Activated T-helper 1 cell treated with anti-CD3 and anti-CD28 coated beads, Interleukin-2, amount 50 U/mL, for 16 hours (primary cell): ENCODE results near the gene GRAMD2B.
"Not testable (repeated sequence)": the region's sequence is repeated elsewhere in the genome, so short reads cannot be mapped to it uniquely, and the experiment has no call there.

ENCODE experiments used
- DNase-seq, 2 donors: peaks; one replicate each; pipeline ENCODE4 v3.0.0-alpha.2; 2020; ENCODE audit warnings: low read depth in 1 of 2, low spot score in 1 of 2

Gene GRAMD2B

DNA sequence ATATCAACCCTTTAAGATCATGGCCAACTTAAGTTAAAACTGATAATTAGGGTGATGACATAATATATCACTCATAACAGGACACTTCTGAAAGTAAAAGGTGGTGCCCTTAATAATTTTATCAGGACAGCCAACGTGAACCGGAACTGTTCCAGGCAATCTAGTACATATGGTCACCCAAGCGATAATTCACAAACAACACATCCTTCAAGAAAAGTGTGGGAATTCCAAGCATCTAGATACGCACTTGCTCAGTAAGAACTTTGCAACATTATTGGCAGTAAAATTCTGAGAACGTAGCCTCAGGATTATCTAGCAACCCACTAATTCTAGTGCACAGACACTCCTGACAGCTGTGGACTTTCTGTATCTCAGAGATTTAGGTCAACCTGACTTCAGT lies 86.1 kb downstream of the GRAMD2B start:
- DNase-seq, result no peak

DNA sequence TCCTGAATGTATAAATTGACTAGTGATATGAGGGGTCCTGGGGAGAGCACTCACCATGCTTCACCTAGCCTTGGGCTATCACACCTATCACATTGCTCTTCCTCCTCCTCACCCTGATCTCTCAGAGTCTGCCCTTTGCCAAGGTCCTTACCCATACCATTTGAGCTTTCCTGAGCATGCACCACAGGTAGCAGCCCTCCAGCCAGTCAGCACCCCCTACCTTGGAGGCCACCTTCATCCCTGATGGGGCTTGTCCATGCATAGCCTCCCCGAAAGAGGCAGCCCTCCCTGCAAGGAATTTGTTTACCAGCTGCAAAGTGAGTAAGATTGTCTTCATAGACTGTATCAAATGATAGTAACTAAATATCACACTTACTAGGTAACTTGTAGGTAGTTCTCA lies 88.8 kb downstream of the GRAMD2B start:
- DNase-seq, result no peak

DNA sequence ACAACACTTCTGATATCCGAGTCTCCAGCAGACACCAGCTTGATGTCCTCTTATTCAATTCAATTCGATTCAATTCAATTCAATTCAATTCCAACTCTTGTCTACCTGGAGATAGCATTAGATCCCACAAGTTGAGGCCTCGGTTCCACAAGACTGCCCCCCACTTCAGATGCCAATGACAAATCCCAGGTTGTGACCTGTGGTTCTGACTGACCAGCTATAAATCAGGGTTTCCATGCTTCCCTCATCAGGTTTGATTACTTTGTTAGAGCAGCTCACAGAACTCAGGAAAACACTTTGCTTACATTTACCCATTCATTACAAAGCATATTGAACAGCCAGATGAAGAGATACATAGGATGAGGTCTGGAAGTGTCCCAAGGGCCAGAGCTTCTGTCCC lies 89.2 kb downstream of the GRAMD2B start:
- no peak for DNase-seq

DNA sequence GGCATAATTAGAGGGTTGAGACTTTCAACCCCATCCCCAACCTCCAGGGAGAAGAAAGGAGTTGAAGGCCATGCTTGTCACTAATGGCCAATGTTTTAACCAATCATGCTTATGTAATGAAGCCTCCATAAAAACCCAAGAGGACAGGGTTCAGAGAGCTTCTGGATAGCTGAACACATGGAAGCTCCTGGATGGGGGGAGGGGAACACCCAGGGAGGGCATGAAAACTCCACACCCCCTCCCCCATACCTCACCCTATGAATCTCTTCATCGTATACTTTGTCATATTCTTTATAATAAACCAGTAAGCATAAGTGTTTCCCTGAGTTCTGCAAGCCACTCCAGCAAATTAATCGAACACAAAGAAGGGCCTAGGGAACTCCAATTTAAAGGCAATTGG lies 90.1 kb downstream of the GRAMD2B start:
- DNase-seq, result no peak

DNA sequence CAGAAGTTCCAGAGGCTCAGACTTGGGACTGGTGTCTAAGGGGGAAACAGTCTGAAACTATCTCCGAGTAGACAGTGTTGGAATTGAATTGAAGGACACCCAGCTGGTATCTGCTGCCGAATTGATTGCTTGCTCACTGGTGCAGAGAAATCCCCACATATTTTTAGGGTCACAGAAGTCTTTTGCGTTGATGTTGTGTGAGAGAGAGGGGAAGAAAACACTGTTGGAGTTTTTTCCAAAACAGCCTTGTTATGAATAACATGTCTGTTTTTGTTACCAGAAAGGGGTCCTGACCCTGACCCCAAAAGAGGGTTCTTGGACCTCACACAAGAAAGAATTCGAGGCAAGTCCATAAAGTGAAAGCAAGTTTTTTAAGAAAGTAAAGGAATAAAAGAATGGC lies 90.5 kb downstream of the GRAMD2B start:
- no peak for DNase-seq

DNA sequence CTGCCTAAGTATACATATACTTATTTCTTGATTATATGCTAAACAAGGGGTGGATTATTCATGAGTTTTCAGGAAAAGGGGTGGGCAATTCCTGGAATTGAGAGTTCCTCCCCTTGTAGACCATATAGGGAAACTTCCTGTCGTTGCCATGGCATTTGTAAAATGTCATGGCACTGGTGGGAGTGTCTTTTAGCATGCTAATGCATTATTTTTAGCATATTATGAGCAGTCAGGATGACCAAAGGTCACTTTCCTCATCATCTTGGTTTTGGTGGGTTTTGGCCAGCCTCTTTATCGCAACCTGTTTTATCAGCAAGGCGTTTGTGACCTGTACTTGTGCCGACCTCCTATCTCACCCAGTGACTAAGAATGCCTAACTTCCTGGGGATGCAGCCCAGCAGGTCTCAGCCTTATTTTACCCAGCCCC lies 90.9 kb downstream of the GRAMD2B start:
- DNase-seq, result no peak

DNA sequence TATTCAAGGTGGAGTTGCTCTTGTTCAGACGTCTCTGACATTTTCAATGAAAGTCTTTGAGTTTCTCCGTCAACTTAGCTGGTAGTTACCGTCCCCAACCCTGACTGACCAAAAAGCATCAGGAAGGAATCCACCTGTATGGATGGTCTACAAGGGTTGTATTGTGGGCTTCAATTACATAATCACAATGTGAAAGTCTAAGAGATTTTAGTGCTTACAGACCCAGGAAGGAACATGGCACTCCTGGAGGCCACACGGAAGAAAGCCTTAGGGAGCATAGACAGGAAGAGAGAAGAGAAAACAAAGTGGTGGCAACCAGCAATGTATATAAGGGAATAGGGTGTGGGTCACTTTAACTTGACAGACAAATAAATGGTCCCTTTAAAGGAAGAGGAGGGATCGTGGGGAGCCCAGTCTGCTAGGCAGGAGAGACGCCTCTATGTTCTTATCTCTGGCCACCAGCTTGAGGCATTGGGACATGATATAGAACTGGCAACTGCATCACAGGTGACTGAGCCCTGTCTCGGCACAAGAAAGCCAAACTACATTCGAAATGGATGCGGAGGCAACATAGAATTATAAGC lies 91.4 kb downstream of the GRAMD2B start:
- DNase-seq, result no peak

DNA sequence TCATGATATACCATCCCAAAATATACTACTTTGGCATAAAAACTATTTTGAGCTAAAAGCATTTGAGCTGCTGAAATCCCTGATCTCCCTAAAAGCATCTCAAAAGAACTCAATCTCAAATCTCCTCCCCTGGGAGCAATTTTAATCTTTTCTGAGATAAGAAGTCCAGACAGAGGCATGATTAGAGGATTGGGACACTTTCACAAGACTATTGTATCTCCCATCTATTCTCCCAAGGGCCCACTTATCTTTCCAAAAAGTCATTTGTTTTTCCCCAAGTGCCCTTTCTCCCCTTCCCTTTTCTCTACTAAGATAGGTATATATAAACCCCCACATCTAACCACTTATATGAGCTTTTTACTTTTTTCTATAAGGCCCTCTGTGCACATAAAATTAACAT lies 92.1 kb downstream of the GRAMD2B start:
- no peak for DNase-seq

DNA sequence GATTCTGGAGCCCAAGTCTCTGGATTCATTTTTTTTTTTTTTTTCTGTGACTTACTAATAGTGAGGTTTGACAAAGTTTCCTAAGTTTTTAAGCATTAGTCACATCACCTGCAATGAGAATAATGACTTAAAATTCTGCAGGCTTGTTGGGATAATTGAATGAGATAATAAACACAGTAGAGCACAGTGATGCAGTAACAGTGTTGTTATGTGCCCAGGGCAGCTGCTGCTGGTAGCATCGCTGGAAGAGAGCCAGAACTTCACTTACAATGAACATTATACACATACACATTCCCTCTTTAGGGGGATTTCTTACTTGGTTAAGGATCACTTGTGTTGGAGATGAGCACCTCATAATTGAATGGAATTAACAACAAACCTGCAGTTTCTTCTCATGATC lies 92.9 kb downstream of the GRAMD2B start:
- no peak for DNase-seq

DNA sequence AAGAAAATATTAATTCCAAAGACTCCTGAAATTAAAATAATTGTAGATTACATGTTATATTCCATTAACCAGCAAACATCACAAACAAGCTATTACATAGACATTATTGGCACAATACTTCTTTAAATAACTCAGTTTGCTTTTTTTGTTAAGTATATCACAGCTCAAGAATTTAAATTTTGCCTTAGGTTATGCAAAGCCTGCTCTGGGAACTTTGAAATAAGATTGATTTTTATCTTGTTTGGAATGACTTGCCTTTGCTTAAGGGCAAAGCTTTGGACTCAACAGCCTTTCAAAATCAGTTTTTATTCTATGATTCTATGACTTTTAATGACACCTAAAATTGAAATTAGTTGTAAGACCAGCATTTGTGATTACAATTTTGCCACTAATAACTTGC lies 93.6 kb downstream of the GRAMD2B start:
- DNase-seq, result no peak

DNA sequence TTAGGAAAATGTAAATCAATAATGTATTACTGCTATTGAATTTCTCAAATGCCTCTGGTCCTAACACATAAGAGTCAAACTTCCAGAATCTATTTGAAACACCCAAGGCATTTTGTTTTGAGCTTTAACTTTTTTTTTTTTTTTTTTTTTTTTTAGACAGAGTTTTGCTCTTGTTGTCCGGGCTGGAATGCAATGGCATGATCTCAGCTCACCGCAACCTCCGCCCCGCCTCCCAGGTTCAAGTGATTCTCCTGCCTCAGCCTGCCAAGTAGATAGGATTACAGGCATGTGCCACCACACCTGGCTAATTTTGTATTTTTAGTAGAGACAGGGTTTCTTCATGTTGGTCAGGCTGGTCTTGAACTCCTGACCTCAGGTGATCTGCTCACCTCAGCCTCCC lies 96.0 kb downstream of the GRAMD2B start:
- not testable (repeated sequence) for DNase-seq

DNA sequence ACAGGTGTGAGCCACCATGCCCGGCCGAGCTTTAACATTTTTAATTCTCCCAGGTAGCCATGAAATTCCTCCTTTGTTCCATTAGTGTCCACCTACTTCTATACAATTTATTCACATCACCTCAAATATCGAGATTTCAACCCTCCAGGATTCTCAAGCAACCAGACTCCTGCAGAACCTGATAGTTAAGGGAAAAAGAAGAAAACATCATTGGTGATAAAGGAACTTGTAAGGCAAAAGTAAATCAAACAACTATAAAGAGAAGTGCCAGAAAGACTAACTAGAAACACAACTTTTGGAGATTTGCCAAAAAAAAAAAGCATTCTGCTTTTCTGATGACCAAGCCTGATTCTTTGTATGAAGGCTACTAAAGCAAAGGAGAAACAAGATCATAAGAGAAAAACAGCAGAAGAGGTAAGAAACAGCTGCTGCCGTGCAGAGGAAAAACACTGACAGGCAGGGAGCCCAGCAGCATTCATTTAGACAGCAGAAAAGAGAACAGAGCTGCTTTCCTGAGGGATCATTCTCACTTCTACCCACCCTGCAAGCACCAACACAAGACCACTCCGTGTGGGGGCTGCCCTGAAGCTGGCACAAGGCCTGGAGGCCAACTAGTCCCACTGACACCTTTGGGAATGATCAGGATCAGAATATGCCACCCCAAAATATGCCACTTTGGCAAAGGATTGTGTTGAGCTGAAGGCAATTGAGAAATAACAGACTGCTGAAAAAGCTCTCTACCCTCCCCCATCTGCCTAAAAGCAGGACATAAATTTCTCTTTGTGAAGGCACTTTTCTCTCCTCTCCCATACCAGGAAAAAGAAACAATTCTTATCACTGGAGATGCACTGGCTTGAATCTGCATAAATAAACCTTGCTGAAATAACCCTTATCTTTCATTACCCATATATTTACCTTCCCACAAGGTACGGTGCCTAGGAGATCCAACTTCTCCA lies 96.7 kb downstream of the GRAMD2B start:
- DNase-seq, result no peak

DNA sequence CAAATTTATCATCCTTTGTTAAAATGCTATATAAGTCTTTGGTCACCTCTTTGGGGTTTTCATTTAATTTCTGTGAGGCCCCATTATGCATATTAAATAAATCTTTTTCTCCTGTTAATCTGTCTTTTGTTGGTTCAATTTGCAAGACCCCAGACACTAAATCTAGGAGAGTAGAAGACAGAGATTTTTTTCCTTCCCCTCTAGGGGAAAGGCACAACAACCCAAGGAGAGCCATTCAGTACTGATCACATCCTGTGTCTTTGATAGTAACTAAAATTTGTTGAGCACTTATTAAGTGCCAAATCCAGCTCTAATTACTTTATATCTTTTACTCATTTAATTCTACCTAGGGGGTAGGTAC lies 97.4 kb downstream of the GRAMD2B start:
- no peak for DNase-seq

DNA sequence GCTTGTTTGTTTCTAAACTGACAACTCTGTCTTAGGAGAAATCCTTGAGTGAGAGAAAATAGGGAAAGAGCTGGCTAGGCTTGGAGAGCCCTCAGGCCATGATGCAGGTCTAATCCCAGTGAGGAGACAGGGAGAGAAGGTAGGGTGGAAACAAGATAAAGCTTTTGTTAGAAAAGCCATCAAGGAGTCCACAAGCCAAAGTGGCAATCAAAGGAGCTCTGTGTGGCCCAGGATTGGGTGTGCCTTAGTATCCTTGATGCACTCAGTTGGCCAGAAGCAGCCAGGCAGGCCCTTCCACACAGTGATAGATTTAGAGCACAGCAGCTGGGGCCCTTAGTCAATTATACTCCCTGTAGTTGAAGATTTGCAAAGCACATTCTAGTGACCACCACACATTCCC lies 97.9 kb downstream of the GRAMD2B start:
- DNase-seq, result no peak

DNA sequence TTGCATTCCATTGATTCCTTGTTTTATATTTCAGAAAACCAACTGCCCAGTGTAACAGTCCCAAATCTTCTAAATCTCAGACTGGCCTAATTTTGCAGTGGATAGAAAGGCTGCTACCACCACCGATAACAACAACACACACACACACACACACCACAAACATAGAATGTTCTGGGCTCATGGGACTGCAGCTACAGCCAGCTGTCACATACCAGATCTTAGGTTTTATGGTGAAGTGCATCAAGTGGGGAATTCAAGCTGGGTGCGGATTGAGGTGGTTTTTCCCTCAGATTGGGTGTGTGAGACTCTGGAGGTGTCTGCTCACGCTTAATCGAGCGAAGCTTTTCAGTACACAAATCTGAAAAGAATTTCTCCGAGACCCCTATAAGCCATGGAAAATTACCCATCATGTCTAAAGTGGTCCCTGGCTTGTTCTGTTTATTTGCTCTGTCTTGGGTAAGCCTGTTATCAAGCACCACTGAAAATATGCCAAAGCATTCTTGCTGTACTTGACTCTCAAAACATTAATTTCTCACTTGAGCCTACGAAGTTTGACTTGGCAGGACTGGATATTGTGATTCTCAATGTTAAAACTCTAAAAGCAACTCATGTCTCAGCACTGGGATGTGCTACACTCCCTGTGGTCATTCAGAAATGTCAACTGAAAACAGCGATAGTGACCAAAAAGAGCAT lies 100.8 kb downstream of the GRAMD2B start:
- no peak for DNase-seq

DNA sequence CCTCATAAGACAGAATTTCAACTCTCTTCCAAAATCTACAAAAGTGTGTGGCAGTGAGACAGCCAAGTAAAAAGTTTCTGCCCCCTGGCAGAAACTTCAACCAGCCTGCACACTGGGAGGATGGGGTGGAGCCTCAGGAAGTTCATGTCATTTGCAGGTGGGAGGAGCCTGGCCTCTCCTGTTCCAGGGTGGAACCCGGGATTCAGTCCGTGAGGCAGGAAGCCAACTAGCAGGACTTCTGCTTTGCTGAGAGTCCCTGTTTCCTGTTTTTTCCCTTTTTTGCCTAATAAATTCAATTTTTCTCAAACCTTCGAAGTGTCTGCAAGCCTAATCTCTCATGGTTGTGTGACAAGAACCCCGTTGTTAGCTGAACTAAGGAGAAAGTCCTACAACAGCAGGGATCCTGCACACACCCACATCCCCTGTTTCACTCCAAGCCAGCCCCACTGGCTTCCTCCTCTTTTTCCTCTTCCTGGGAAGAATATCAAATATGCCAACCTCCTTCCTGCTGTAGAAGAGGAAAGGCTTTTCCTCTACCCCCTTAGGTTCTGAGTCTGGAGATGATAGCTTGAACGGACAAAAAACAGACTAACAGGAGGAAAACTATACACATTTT lies 102.5 kb downstream of the GRAMD2B start:
- no peak for DNase-seq

DNA sequence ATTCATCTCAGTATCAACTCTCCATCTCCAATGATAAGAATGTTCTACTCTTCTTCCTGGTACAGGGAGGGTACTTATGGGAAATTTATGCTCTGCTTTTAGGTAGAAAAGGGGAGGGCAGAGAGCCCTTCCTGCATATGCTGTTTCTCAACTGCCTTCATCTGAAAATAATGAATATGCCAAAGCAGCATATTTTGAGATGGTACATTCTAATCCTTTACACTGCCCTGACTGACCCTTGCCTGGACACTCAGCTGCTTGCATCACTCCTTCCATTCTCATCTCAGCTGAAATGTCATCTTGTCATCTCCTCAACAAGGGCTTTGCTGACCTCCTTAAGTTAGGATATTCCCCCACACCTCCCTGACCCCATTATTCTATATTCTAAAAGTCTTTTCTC lies 103.3 kb downstream of the GRAMD2B start:
- DNase-seq, result no peak

DNA sequence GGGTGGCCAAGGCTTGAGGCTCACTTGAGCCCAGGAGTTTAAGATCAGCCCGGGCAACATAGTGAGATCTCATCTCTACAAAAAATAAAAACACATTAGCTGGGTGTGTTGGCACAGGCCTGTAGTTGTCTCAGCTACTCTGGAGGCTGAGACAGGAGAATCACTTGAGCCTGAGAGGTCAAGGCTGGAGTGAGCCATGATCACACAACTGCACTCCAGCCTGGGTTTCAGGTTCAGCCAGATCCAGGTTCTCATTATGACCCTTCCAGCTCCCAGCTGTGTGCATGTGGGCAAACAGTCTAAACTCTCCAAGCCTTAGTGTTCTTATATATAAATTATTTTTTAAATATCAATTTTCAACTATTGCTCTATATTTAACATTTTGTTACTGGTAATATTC lies 103.9 kb downstream of the GRAMD2B start:
- DNase-seq, result no peak

DNA sequence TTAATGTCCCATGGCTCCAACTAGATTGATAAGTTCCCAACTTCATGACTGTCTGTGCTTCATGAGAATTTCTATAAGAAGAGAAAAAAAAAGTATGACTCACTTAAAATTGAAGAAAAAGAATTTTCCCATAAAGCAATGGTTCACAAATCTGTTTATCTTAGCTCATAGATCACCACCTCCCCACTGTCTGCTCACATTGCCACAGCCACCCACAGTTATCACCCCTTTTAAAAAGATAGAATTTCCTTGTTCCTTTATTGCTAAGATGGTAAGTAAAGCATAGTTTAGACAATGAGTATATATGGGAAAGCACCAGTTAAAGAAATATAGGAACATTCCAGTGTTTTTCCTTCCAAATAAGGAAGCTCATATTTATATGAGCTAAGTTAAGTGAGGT lies 104.7 kb downstream of the GRAMD2B start:
- DNase-seq, result no peak

DNA sequence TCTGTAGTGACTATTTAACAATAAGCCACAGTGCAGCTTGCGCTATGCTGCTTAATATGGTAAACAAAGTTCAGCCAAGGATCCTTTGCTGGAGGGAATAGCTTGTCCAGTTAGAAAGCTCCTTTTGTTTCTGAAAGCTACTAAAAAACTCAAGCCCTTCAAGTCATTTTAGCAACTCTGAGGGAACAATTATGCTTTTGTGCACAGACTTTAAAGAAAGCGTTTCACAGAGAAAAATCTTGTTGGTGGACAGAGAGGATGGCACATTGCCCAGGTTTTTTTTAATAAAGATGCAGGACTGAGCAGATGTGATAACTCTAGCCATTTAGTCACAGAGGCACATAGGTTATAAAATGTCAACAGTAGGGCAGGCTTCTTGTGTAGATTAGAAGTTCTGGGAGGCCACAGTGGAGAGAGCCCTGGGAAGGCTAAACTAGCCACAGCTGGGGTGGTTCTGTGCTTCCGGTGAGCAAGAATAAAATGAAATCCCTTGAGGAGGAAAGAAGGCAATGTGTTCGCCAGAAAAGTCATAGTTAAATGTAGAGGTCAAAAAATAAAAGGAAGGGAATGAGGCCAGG lies 108.4 kb downstream of the GRAMD2B start:
- no peak for DNase-seq

DNA sequence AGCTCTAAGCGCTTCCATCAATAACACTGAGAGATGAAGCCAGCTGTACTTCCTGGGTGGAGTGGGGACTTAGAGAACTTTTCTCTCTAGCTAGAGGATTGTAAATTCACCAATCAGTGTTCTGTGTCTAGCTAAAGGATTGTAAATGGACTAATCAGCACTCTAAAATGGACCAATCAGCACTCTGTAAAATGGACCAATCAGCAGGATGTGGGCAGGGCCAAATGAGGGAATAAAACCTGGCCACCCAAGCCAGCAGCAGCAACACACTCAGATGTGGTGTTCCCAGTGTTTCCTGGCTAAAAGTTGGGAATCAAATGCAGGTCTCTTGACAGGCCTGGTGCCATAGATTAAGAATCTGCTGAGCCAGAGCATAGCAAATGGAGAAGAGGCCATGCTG lies 111.3 kb downstream of the GRAMD2B start:
- no peak for DNase-seq
